Activated naive CD4-positive, alpha-beta T cell treated with anti-CD3 and anti-CD28 coated beads, Interleukin-2, amount 10 ng/mL, durations not matched to agents 7 days and 5 days (primary cell): Measurements from ENCODE around the gene OCLN.
"Not testable (repeated sequence)": the region's sequence is repeated elsewhere in the genome, so short reads cannot be mapped to it uniquely, and the experiment has no call there.

Experiments
- CTCF ChIA-PET: fragments of 350-600 bp; sonication (Branson Sonifier 250); formaldehyde crosslinking; loops from one replicate; lab custom pipeline; 2021; ENCODE audit warnings: antibody characterized with exemption; lab: Charles Lee
- DNase-seq: peaks from one replicate; pipeline ENCODE4 v3.0.0-alpha.2; 2020
- H3K27ac Mint-ChIP-seq: one replicate; pipeline ENCODE4 v1.8.0; 2021; ENCODE audit warnings: mild to moderate bottlenecking, moderate library complexity, mixed read lengths
- H3K27me3 Mint-ChIP-seq: one replicate; pipeline ENCODE4 v1.8.0; 2021; ENCODE audit warnings: mild to moderate bottlenecking, mixed read lengths
- H3K36me3 Mint-ChIP-seq: one replicate; pipeline ENCODE4 v1.8.0; 2021; ENCODE audit warnings: mixed read lengths
- H3K4me1 Mint-ChIP-seq: one replicate; pipeline ENCODE4 v1.8.0; 2021; ENCODE audit warnings: mixed read lengths
- H3K4me3 Mint-ChIP-seq: one replicate; pipeline ENCODE4 v1.8.0; 2021; ENCODE audit warnings: mild to moderate bottlenecking, moderate library complexity, mixed read lengths
- H3K9me3 Mint-ChIP-seq: one replicate; pipeline ENCODE4 v1.8.0; 2021; ENCODE audit warnings: mixed read lengths

Gene OCLN

GRCh38 chr5:69492391-69492922 is at the start of gene OCLN:
Gene OCLN (plus strand): TSS chr5:69492790. CDS start chr5:69504245, 11,455 bp downstream.
- H3K4me1 Mint-ChIP-seq: peaks cover 13% of the 10 kb centered on the region
- H3K4me3 Mint-ChIP-seq: peak within 1 kb of the TSS; percentile 73
- peak; percentile 40 for DNase-seq
- no peaks in the 10 kb centered on the region for H3K9me3 Mint-ChIP-seq
- no peak within 1 kb of the TSS for H3K27ac Mint-ChIP-seq
- CTCF ChIA-PET: no interaction called here
- no peaks in the 10 kb centered on the region for H3K36me3 Mint-ChIP-seq
- peaks cover 78% of the 10 kb centered on the region for H3K27me3 Mint-ChIP-seq

- no peak for DNase-seq
- H3K4me3 Mint-ChIP-seq: no peak overlapping the region
- H3K4me1 Mint-ChIP-seq: no peaks in the 10 kb centered on the region
- no peaks in the 10 kb centered on the region for H3K27me3 Mint-ChIP-seq
- no peaks in the 10 kb centered on the region for H3K9me3 Mint-ChIP-seq
- no peaks in the 10 kb centered on the region for H3K36me3 Mint-ChIP-seq
- H3K27ac Mint-ChIP-seq: no peak overlapping the region
- CTCF ChIA-PET: no interaction called here
Observed at GRCh38 chr5:69444127-69444754, 48.3 kb upstream of the OCLN start.

- no peaks in the 10 kb centered on the region for H3K4me1 Mint-ChIP-seq
Observed at GRCh38 chr5:69449511-69449910, 43.1 kb upstream of the OCLN start.

GRCh38 chr5:69450116-69450515 is 42.5 kb upstream of the OCLN start:
- DNase-seq: no peak
- no peak overlapping the region for H3K4me3 Mint-ChIP-seq

More at GRCh38 chr5:69449511-69449910, 43.1 kb upstream of the OCLN start:
- CTCF ChIA-PET: no interaction called here
- no peak for DNase-seq
- Mint-ChIP-seq H3K4me3 (no peak overlapping the region), H3K27ac (no peak overlapping the region), H3K9me3 (no peaks in the 10 kb centered on the region), H3K36me3 (no peaks in the 10 kb centered on the region), H3K27me3 (no peaks in the 10 kb centered on the region)

GRCh38 chr5:69450527-69450926 is 42.1 kb upstream of the OCLN start:
- H3K27ac Mint-ChIP-seq, H3K4me3 Mint-ChIP-seq, CTCF ChIA-PET, DNase-seq, H3K9me3 Mint-ChIP-seq, H3K27me3 Mint-ChIP-seq, H3K4me1 Mint-ChIP-seq, H3K36me3 Mint-ChIP-seq: not testable (repeated sequence)

More at GRCh38 chr5:69450116-69450515, 42.5 kb upstream of the OCLN start:
- no peaks in the 10 kb centered on the region for H3K27me3 Mint-ChIP-seq
- CTCF ChIA-PET: no interaction called here
- H3K36me3 Mint-ChIP-seq: no peaks in the 10 kb centered on the region
- H3K9me3 Mint-ChIP-seq: no peaks in the 10 kb centered on the region
- no peak overlapping the region for H3K27ac Mint-ChIP-seq
- H3K4me1 Mint-ChIP-seq: no peaks in the 10 kb centered on the region

- no peaks in the 10 kb centered on the region for H3K36me3 Mint-ChIP-seq
- CTCF ChIA-PET: no interaction called here
- H3K4me3 Mint-ChIP-seq: no peak overlapping the region
- H3K27ac Mint-ChIP-seq: no peak overlapping the region
- DNase-seq: no peak
- H3K4me1 Mint-ChIP-seq: no peaks in the 10 kb centered on the region
- H3K27me3 Mint-ChIP-seq: no peaks in the 10 kb centered on the region
- no peaks in the 10 kb centered on the region for H3K9me3 Mint-ChIP-seq
Observed at GRCh38 chr5:69451941-69452647, 40.5 kb upstream of the OCLN start.

GRCh38 chr5:69453487-69453886 is 39.1 kb upstream of the OCLN start:
- DNase-seq, CTCF ChIA-PET, H3K9me3 Mint-ChIP-seq, H3K4me3 Mint-ChIP-seq, H3K27me3 Mint-ChIP-seq, H3K36me3 Mint-ChIP-seq, H3K27ac Mint-ChIP-seq, H3K4me1 Mint-ChIP-seq: not testable (repeated sequence)

- Mint-ChIP-seq H3K27me3 (no peaks in the 10 kb centered on the region), H3K4me1 (no peaks in the 10 kb centered on the region), H3K4me3 (no peak overlapping the region), H3K9me3 (no peaks in the 10 kb centered on the region), H3K27ac (no peak overlapping the region), H3K36me3 (no peaks in the 10 kb centered on the region)
- no peak for DNase-seq
- CTCF ChIA-PET: interaction anchor here (0.6 kb wide), 1 partner anchor 869 kb away, joined by 3 read pairs; no protein-coding TSS in a partner anchor
Observed at GRCh38 chr5:69454460-69455249, 37.9 kb upstream of the OCLN start.

- H3K4me1 Mint-ChIP-seq, CTCF ChIA-PET, H3K36me3 Mint-ChIP-seq, DNase-seq, H3K27me3 Mint-ChIP-seq, H3K27ac Mint-ChIP-seq, H3K4me3 Mint-ChIP-seq, H3K9me3 Mint-ChIP-seq: not testable (repeated sequence)
Observed at GRCh38 chr5:69455428-69455988, 37.1 kb upstream of the OCLN start.

- CTCF ChIA-PET: no interaction called here
- Mint-ChIP-seq H3K27me3 (no peaks in the 10 kb centered on the region), H3K4me3 (no peak overlapping the region), H3K9me3 (no peaks in the 10 kb centered on the region), H3K4me1 (no peaks in the 10 kb centered on the region), H3K36me3 (no peaks in the 10 kb centered on the region), H3K27ac (no peak overlapping the region)
- no peak for DNase-seq
Observed at GRCh38 chr5:69462170-69462569, 30.4 kb upstream of the OCLN start.

- H3K4me1 Mint-ChIP-seq, DNase-seq, H3K36me3 Mint-ChIP-seq, H3K4me3 Mint-ChIP-seq, H3K9me3 Mint-ChIP-seq, H3K27me3 Mint-ChIP-seq, H3K27ac Mint-ChIP-seq: not testable (repeated sequence)
- CTCF ChIA-PET: interaction anchor here (1.4 kb wide), 1 partner anchor 26 kb away, joined by 3 read pairs; no protein-coding TSS in a partner anchor
Observed at GRCh38 chr5:69466375-69466774, 26.2 kb upstream of the OCLN start.

GRCh38 chr5:69467442-69468225 is 25.0 kb upstream of the OCLN start:
- DNase-seq: no peak
- Mint-ChIP-seq H3K4me1 (no peaks in the 10 kb centered on the region), H3K4me3 (no peak overlapping the region), H3K36me3 (no peaks in the 10 kb centered on the region), H3K27ac (no peak overlapping the region), H3K9me3 (no peaks in the 10 kb centered on the region), H3K27me3 (no peaks in the 10 kb centered on the region)
- CTCF ChIA-PET: interaction anchor here (1.4 kb wide), 1 partner anchor 28 kb away, joined by 3 read pairs; no protein-coding TSS in a partner anchor

GRCh38 chr5:69468631-69469030 is 24.0 kb upstream of the OCLN start:
- Mint-ChIP-seq H3K36me3 (no peaks in the 10 kb centered on the region), H3K4me1 (no peaks in the 10 kb centered on the region), H3K9me3 (no peaks in the 10 kb centered on the region), H3K4me3 (no peak overlapping the region), H3K27me3 (no peaks in the 10 kb centered on the region), H3K27ac (no peak overlapping the region)
- CTCF ChIA-PET: no interaction called here
- DNase-seq: no peak
